Measurements from ENCODE around the gene GAS1.

GRCh38 chr9:86903734-86904085 lies 43.6 kb downstream of the GAS1 start:
- TF ChIP-seq L3MBTL2 (conservative IDR thresholded peaks at IDR 0.05) (no peak), BHLHE40 (IDR thresholded peaks at IDR 0.05; ENCODE audit: borderline replicate concordance) (no peak), SP1 (IDR thresholded peaks at IDR 0.05) (no peak), FOXA1 (IDR thresholded peaks at IDR 0.05) (no peak), PKNOX1 (IDR thresholded peaks at IDR 0.05) (no peak), ZNF384 (IDR thresholded peaks at IDR 0.05) (no peak), SUZ12 (IDR thresholded peaks at IDR 0.05) (no peak), HDGF (IDR thresholded peaks at IDR 0.05; ENCODE audit: borderline replicate concordance) (no peak), LEF1 (IDR thresholded peaks at IDR 0.05; ENCODE audit: borderline replicate concordance) (no peak), FOXM1 (IDR thresholded peaks at IDR 0.05; ENCODE audit: borderline replicate concordance) (no peak), NFRKB (IDR thresholded peaks at IDR 0.05) (no peak), CTBP1 (IDR thresholded peaks at IDR 0.05; ENCODE audit: borderline replicate concordance) (no peak), ARNT (IDR thresholded peaks at IDR 0.05) (no peak), TARDBP (IDR thresholded peaks at IDR 0.05) (no peak)
